ENCODE data around the gene TRIM33. TPM values are rescaled to one million over a fixed set of nuclear protein-coding genes. Genes with fewer than 3 reads are reported as not detected.

The TRIM33 gene
- total RNA-seq, 2 donors from 2014 or later, result 36.7 to 54.9 TPM

DNA sequence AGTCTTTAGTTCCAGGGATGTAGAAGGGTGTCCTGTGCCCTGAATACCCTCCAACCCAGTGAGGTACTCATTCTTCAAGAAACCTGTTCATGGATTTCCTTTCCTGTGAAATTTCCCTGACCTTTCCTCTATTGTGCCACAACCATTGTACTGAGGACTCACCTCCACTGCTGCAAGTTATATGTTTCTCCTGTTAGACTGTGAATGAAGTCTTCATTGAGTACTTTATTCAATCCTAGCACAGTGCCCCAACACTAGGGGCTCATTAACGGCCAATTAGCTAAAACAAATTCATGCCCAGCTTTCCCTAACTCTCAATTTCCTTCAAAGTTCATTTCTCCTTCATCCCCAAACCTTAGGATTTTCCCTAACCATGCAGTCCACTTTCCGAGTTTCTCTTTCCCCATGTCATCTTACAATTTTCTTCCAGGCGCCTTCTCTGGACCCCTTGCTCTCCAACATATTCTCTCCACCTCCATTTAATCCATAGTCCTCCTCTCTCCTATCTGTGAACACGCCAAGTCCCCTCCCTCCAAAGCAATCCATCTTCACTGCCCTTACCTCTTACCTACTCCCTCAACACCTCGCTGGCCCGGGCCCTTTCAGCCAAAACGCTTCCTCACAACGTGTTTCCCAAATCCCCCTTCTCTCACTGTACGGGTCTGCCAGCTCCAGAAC is 1.3 kb downstream of the TRIM33 start:
- TF ChIP-seq POLR2A (IDR thresholded peaks at IDR 0.05), result no peak
- TF ChIP-seq CTCF (IDR thresholded peaks at IDR 0.05), result no peak
- TF ChIP-seq POLR2AphosphoS5 (IDR thresholded peaks at IDR 0.05), result no peak
- DNase-seq (ENCODE audit: low spot score), result no peak
- peak overlapping the region; percentile 81 to 89 for H3K4me3 ChIP-seq
- intact Hi-C loops (cut with DNase I), result loop anchor here (5.0 to 10.0 kb wide), 4 partner anchors 73 to 245 kb away; partner anchors contain the start of genes BCAS2 and CSDE1
- H3K27me3 ChIP-seq (replicated peaks; ENCODE audit: insufficient read depth), result no peaks in the 10 kb centered on the region
- no peaks in the 10 kb centered on the region for H3K4me1 ChIP-seq (replicated peaks)
- peak overlapping the region; percentile 93 to 98 for H3K27ac ChIP-seq
- WGBS, result 3% methylated on average over 9 of the region's 9 CpGs
- no peaks in the 10 kb centered on the region for H3K36me3 ChIP-seq
- H3K9me3 ChIP-seq, result no peaks in the 10 kb centered on the region

DNA sequence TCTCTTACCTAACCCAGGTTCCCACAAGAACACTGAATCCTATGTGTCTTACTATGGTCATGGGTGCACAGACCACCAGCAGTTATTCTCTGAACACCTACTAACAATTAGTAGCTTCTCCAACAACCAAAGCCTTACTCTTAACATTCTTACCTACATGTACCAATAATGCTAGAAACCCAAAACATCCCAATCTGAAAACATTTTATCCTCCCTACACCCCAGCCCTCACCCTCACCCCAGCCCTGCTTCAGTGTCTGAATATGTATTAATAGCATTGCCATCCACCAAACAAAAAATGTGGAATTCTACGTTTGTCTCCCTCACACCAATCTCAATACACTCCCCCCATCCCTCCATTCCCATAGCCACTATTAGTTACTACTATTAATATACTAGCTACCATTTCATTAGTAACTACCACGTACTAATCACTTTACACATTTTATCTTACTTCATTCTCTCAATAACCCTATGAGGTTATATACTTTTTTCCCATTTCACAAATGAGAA is 2.6 kb downstream of the TRIM33 start:
- no peaks in the 10 kb centered on the region for H3K4me1 ChIP-seq (replicated peaks)
- WGBS, result 73% methylated on average over 2 of the region's 2 CpGs
- DNase-seq (ENCODE audit: low spot score), result no peak
- H3K36me3 ChIP-seq, result no peaks in the 10 kb centered on the region
- TF ChIP-seq CTCF (IDR thresholded peaks at IDR 0.05), result no peak
- TF ChIP-seq POLR2AphosphoS5 (IDR thresholded peaks at IDR 0.05), result no peak
- TF ChIP-seq POLR2A (IDR thresholded peaks at IDR 0.05), result no peak
- H3K4me3 ChIP-seq, result peak overlapping the region in 1 of 2 donors; percentile 89
- H3K27me3 ChIP-seq (replicated peaks; ENCODE audit: insufficient read depth), result no peaks in the 10 kb centered on the region
- no peaks in the 10 kb centered on the region for H3K9me3 ChIP-seq
- intact Hi-C loops (cut with DNase I), result no loop called here
- no peak overlapping the region for H3K27ac ChIP-seq

DNA sequence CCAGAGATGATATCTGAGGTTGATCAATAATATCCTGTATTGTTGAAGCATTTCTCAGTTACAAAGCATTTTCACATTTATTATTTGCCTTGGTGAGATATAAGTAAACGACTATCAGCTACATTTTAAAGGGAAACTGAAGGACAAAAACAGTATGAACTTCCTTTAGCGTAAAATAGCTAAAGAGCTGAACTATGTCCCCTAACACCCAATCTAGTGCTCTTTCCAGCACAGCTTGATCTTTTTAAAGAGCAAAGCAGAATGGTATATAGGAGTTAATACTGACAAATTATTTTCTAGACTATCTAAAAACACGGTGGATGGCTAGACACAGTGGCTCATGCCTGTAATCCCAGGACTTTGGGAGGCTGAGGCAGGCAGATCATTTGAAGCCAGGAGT is 3.5 kb downstream of the TRIM33 start:
- Histone ChIP-seq H3K27ac (no peak overlapping the region), H3K9me3 (no peaks in the 10 kb centered on the region), H3K36me3 (no peaks in the 10 kb centered on the region), H3K4me3 (no peak overlapping the region), H3K27me3 (replicated peaks; ENCODE audit: insufficient read depth) (no peaks in the 10 kb centered on the region), H3K4me1 (replicated peaks) (no peaks in the 10 kb centered on the region)
- intact Hi-C loops (cut with DNase I), result no loop called here
- TF ChIP-seq CTCF (IDR thresholded peaks at IDR 0.05) (no peak), POLR2AphosphoS5 (IDR thresholded peaks at IDR 0.05) (no peak), POLR2A (IDR thresholded peaks at IDR 0.05) (no peak)
- WGBS, result 57% methylated on average over 3 of the region's 3 CpGs
- no peak for DNase-seq (ENCODE audit: low spot score)

GRCh38 chr1:114505148-114505561 is 5.8 kb downstream of the TRIM33 start:
- no peaks in the 10 kb centered on the region for H3K4me1 ChIP-seq (replicated peaks)

More at GRCh38 chr1:114505148-114505561, 5.8 kb downstream of the TRIM33 start:
- peak; percentile 25 for DNase-seq (ENCODE audit: low spot score)
- no peaks in the 10 kb centered on the region for H3K9me3 ChIP-seq
- H3K4me3 ChIP-seq, result no peak overlapping the region
- H3K27me3 ChIP-seq (replicated peaks; ENCODE audit: insufficient read depth), result no peaks in the 10 kb centered on the region
- no peak overlapping the region for H3K27ac ChIP-seq
- no peak for TF ChIP-seq CTCF (IDR thresholded peaks at IDR 0.05)
- TF ChIP-seq POLR2A (IDR thresholded peaks at IDR 0.05), result no peak
- TF ChIP-seq POLR2AphosphoS5 (IDR thresholded peaks at IDR 0.05), result peak; percentile 38
- intact Hi-C loops (cut with DNase I), result no loop called here
- H3K36me3 ChIP-seq, result no peaks in the 10 kb centered on the region
- WGBS, result 49% methylated on average over 2 of the region's 2 CpGs

Measured in prostate gland (tissue), 2 donors.